Colonic mucosa (tissue), 4 donors: ENCODE measurements around the gene STAT4. TPM values are rescaled to one million over a fixed set of nuclear protein-coding genes. Genes with fewer than 3 reads are reported as not detected.

ENCODE experiments used
- DNase-seq: peaks from one replicate; pipeline ENCODE4 v3.0.0-alpha.2; 2020
- H3K27ac ChIP-seq: fragments of 200-600 bp; one replicate; pipeline ENCODE4 v1.8.0; 2021
- H3K27me3 ChIP-seq: fragments of 200-600 bp; one replicate; pipeline ENCODE4 v1.8.0; 2021
- H3K36me3 ChIP-seq: fragments of 200-600 bp; one replicate; pipeline ENCODE4 v1.8.0; 2021
- H3K4me1 ChIP-seq: fragments of 200-600 bp; one replicate; pipeline ENCODE4 v1.8.0; 2021; ENCODE audit warnings: mild to moderate bottlenecking
- H3K4me3 ChIP-seq: fragments of 200-600 bp; one replicate; pipeline ENCODE4 v1.8.0; 2021
- H3K9ac ChIP-seq, 2 donors: one replicate each; pipeline ENCODE4 v1.7.0; 2013; ENCODE audit warnings: control low read depth in 2 of 2, low read depth in 2 of 2, low read length in 2 of 2
- H3K9me3 ChIP-seq: fragments of 200-600 bp; one replicate; pipeline ENCODE4 v1.8.0; 2021
- CTCF ChIP-seq: fragments of 200-600 bp; IDR thresholded peaks from one replicate; pipeline ENCODE4 v1.8.0; 2022; ENCODE audit warnings: antibody characterized with exemption, mild to moderate bottlenecking
- intact Hi-C: fragments of 100-400 bp; cut with DNase I; formaldehyde crosslinking; loops from one replicate; pipeline ENCODE4 v1.14.1; 2022
- total RNA-seq, 2 donors: library from RNA; stranded (reverse); fragmentation: NEBNext Ultra II Directional in 1 of 2; extraction: Animal tissue kit (Norgen Biotek cat#: 25700) in 1 of 2; gene quantifications; one replicate each; pipeline ENCODE4 v1.2.1, GENCODE V29; 2021
- donor health status: healthy.
- donor health status: DM: no; HTN: no; CAD: no.
- donor health status: DM: no; HTN: no; CAD: no.

The STAT4 gene
- total RNA-seq, 2 donors from 2014 or later, result 2.0 to 2.1 TPM

DNA sequence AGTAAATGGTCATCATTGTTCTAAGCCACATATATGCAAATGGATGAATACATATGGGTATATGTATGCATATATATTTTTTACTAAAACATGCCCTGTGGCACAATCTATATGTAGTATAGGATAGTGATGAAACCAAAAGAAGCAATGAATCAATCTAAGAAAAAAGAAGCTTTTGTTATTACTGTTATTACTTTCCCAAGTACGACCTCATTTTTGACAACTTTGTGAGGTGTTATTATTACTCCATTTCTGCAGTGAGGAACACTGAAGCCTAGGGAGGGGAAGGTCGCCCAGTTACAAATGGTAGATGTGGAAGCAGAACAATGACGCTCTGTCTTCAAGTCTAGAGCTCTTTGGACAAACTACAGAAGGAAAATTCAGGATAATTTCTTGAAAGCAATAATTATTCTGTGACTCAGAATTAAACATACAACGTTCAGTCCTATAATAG, 38.3 kb downstream of the STAT4 start:
- Histone ChIP-seq H3K4me1 (no peaks in the 10 kb centered on the region), H3K9ac (no peak overlapping the region), H3K36me3 (no peaks in the 10 kb centered on the region), H3K27me3 (no peaks in the 10 kb centered on the region), H3K4me3 (no peak overlapping the region), H3K27ac (no peak overlapping the region), H3K9me3 (no peaks in the 10 kb centered on the region)
- intact Hi-C loops, result no loop called here
- TF ChIP-seq CTCF, result no peak
- no peak for DNase-seq

GRCh38 chr2:191109888-191110287, 40.9 kb downstream of the STAT4 start:
- intact Hi-C loops, result no loop called here

DNA sequence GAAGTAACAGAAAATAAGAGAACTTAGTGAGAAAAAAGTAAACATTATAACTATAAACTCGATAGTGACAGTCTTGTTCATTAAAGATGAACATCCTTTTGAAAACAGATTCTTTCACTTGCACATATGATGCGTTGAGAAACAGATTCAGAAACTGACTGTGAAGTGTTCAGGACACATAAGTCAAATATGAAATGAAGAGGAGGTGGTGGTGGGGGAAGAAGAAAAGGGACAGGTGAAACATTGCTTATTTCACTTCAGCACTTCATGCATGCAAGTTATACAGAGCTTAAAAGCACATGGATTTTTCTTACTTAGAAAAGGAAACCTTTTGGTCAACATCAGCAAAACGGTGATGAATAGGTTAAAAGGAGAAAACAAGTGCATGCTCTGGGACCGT, 42.5 kb downstream of the STAT4 start:
- Histone ChIP-seq H3K27me3 (no peaks in the 10 kb centered on the region), H3K9ac (no peak overlapping the region), H3K4me3 (no peak overlapping the region), H3K27ac (no peak overlapping the region), H3K9me3 (no peaks in the 10 kb centered on the region), H3K36me3 (no peaks in the 10 kb centered on the region), H3K4me1 (no peaks in the 10 kb centered on the region)
- no peak for DNase-seq
- intact Hi-C loops, result no loop called here
- TF ChIP-seq CTCF, result no peak

More at GRCh38 chr2:191109888-191110287, 40.9 kb downstream of the STAT4 start:
- DNase-seq, result no peak
- Histone ChIP-seq H3K9ac (no peak overlapping the region), H3K4me3 (no peak overlapping the region), H3K9me3 (no peaks in the 10 kb centered on the region), H3K27me3 (no peaks in the 10 kb centered on the region), H3K4me1 (no peaks in the 10 kb centered on the region), H3K27ac (no peak overlapping the region), H3K36me3 (no peaks in the 10 kb centered on the region)
- TF ChIP-seq CTCF, result no peak

DNA sequence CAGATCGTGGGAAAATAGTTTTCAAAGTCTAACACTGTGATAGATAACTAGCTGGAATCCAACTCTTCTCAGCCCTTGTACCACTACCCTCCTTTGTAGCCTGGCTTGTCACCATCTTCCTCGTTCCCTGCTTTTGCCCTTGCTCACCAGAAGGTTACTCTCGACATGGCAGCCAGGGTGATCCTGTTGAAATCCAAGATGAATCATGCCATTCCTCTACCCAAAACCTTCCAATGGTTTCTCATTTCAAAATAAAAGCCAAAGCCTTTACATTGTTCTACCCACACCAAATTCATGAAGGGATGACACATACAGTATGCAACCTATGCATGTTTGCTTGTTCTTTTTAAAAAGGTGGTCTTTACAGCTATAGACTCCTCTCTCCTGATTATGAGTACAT, 45.7 kb downstream of the STAT4 start:
- Histone ChIP-seq H3K4me3 (no peak overlapping the region), H3K4me1 (no peaks in the 10 kb centered on the region), H3K9me3 (no peaks in the 10 kb centered on the region), H3K36me3 (no peaks in the 10 kb centered on the region), H3K27me3 (no peaks in the 10 kb centered on the region), H3K9ac (no peak overlapping the region), H3K27ac (no peak overlapping the region)
- intact Hi-C loops, result no loop called here
- TF ChIP-seq CTCF, result no peak
- DNase-seq, result no peak

DNA sequence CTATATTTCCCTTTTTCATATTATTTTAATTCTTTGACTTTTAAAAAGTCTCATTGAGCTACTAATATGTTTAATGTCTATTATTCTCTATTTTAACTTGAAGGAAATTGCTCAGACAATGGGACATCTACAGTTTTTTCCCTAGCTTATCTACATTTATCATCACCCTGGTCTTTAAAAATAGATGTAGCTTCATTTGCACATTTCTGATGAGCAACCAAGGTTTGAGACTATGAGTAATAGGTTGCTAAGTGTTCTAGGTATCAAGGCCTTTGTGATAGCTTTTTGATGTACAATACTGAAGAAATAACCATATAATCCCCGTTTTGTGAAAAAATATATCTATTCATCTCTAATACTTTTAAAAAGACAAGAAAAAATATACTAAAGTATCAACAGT, 47.0 kb downstream of the STAT4 start:
- no peaks in the 10 kb centered on the region for H3K4me1 ChIP-seq
- no peaks in the 10 kb centered on the region for H3K27me3 ChIP-seq
- H3K9ac ChIP-seq, result no peak overlapping the region
- H3K4me3 ChIP-seq, result no peak overlapping the region
- DNase-seq, result no peak
- no peaks in the 10 kb centered on the region for H3K36me3 ChIP-seq
- no peaks in the 10 kb centered on the region for H3K9me3 ChIP-seq
- intact Hi-C loops, result no loop called here
- TF ChIP-seq CTCF, result no peak
- no peak overlapping the region for H3K27ac ChIP-seq

- Histone ChIP-seq H3K9ac (no peak overlapping the region), H3K4me1 (no peaks in the 10 kb centered on the region), H3K36me3 (no peaks in the 10 kb centered on the region), H3K9me3 (no peaks in the 10 kb centered on the region), H3K4me3 (no peak overlapping the region), H3K27ac (no peak overlapping the region), H3K27me3 (no peaks in the 10 kb centered on the region)
- intact Hi-C loops, result no loop called here
- TF ChIP-seq CTCF, result no peak
- DNase-seq, result no peak
Observed at GRCh38 chr2:191100216-191100615, 50.6 kb downstream of the STAT4 start.
